Transverse colon (tissue), 4 donors: Measurements from ENCODE around the gene PPDPF. TPM values are rescaled to one million over a fixed set of nuclear protein-coding genes. Genes with fewer than 3 reads are reported as not detected.
"Not testable (repeated sequence)": the region's sequence is repeated elsewhere in the genome, so short reads cannot be mapped to it uniquely, and the experiment has no call there.

Experiments
- DNase-seq: peaks from one replicate; pipeline ENCODE4 v3.0.0-alpha.2; 2019
- H3K27ac ChIP-seq, 4 donors: fragments of 200-600 bp; sonication (generic); 2 replicates each; pipeline ENCODE4 v1.5.1; 2016 to 2018; ENCODE audit warnings: inconsistent platforms in 4 of 4
- H3K27me3 ChIP-seq: fragments of 200-600 bp; sonication (generic); 2 replicates; pipeline ENCODE4 v1.5.1; 2017; ENCODE audit warnings: inconsistent platforms
- H3K36me3 ChIP-seq, 4 donors: fragments of 200-600 bp; sonication (generic); 2 replicates each; pipeline ENCODE4 v1.5.1; 2017 to 2019; ENCODE audit warnings: inconsistent platforms in 4 of 4
- H3K4me1 ChIP-seq, 4 donors: fragments of 200-600 bp; sonication (generic); 2 replicates each; pipeline ENCODE4 v1.5.1; 2017 to 2020; ENCODE audit warnings: inconsistent platforms in 4 of 4
- H3K4me3 ChIP-seq, 4 donors: fragments of 200-600 bp; sonication (generic); 1 replicate in 1 of 4; 2 replicates in 3 of 4; pipeline versions ENCODE4 v1.5.1 to v1.6.1; 2017 to 2019; ENCODE audit warnings: inconsistent platforms in 4 of 4
- H3K9me3 ChIP-seq, 2 donors: fragments of 200-600 bp; sonication (generic); 2 replicates each; pipeline ENCODE4 v1.5.1; 2017 to 2019; ENCODE audit warnings: inconsistent platforms in 2 of 2
- EP300 ChIP-seq: sonication (generic); formaldehyde crosslinking; IDR thresholded peaks from one replicate; pipeline ENCODE4 v1.6.1; 2017; ENCODE audit warnings: antibody characterized with exemption, low read depth
- POLR2A ChIP-seq: fragments of 450-650 bp; IDR thresholded peaks from one replicate; pipeline ENCODE4 v1.6.1; 2016; ENCODE audit warnings: antibody characterized with exemption, mild to moderate bottlenecking, moderate library complexity
- POLR2AphosphoS5 ChIP-seq, 3 donors: sonication (generic); formaldehyde crosslinking; IDR thresholded peaks; one replicate each; pipeline ENCODE4 v1.6.1; 2016; ENCODE audit warnings: antibody characterized with exemption in 3 of 3
- WGBS, 2 donors: methylation state at CpG; one replicate each; pipeline ENCODE4 v1.1.5; 2018; ENCODE audit warnings: low coverage in 1 of 2; 5-methylcytosine and 5-hydroxymethylcytosine counted together
- in situ Hi-C, 4 donors: fragments of 200-750 bp; cut with MboI; loops; one replicate each; pipeline versions ENCODE4 v1.15.0 to v1.15.1; 2017; ENCODE audit warnings: low sequenced_read_pairs in 3 of 4, low pct_ligation_motif_present in 1 of 4, low pct_unique_long_range_greater_than_20kb in 1 of 4
- intact Hi-C: fragments of 100-400 bp; cut with DNase I; formaldehyde crosslinking; loops from one replicate; pipeline ENCODE4 v1.15.1; 2023; ENCODE audit warnings: low total_unique reads
- total RNA-seq, 4 donors: library from RNA; depleted of rRNA; stranded (reverse); fragments of >200 nt; gene quantifications; one replicate each; pipeline ENCODE4 v1.1.0, GENCODE V29; 2016
- TF ChIP-seq, protein P1 (sequence below), 5 experiments: fragments of 200-600 bp in 3 of 5; fragments of 450-650 bp in 2 of 5; sonication (generic) in 3 of 5; IDR thresholded peaks; 1 replicate in 2 of 5; 2 replicates in 3 of 5; pipeline ENCODE4 v1.5.1; 2016 to 2017; ENCODE audit warnings: antibody characterized with exemption in 5 of 5, inconsistent platforms in 3 of 5, mild to moderate bottlenecking in 2 of 5, moderate library complexity in 1 of 5

The PPDPF gene
- total RNA-seq, 4 donors from 2014 or later, result 320 to 695 (median 517) TPM

DNA sequence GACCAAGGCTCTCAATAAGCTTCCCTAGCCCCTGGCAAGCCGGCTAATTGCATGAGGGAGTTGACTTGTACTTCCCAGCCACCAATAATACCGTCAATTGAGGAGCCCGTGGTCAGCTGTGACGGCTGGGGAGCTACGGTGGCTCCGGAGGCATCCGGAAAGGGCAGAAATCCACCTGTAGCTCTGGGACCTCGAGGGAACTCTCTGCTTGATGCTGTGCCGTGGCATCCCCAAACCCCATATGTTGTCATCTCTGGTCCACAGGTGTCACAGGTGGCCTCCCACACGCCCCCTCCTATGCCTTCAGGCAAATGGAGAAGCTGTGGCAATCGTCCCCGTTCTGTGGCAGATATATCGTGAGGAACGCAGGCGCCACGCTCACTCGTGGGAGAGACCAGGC is 42.6 kb upstream of the PPDPF start:
- no peak for DNase-seq
- intact Hi-C loops, result no loop called here
- Histone ChIP-seq H3K27ac (no peak overlapping the region), H3K9me3 (no peaks in the 10 kb centered on the region), H3K4me3 (no peak overlapping the region), H3K36me3 (no peaks in the 10 kb centered on the region), H3K4me1 (no peaks in the 10 kb centered on the region), H3K27me3 (peaks cover 98% of the 10 kb centered on the region)
- TF ChIP-seq EP300 (no peak), POLR2A (no peak), POLR2AphosphoS5 (IDR thresholded peaks at IDR 0.05) (no peak)
- TF ChIP-seq, protein P1, sequence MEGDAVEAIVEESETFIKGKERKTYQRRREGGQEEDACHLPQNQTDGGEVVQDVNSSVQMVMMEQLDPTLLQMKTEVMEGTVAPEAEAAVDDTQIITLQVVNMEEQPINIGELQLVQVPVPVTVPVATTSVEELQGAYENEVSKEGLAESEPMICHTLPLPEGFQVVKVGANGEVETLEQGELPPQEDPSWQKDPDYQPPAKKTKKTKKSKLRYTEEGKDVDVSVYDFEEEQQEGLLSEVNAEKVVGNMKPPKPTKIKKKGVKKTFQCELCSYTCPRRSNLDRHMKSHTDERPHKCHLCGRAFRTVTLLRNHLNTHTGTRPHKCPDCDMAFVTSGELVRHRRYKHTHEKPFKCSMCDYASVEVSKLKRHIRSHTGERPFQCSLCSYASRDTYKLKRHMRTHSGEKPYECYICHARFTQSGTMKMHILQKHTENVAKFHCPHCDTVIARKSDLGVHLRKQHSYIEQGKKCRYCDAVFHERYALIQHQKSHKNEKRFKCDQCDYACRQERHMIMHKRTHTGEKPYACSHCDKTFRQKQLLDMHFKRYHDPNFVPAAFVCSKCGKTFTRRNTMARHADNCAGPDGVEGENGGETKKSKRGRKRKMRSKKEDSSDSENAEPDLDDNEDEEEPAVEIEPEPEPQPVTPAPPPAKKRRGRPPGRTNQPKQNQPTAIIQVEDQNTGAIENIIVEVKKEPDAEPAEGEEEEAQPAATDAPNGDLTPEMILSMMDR (IDR thresholded peaks at IDR 0.05), result no peak
- in situ Hi-C loops, result no loop called here
- 73% methylated on average over 17 of the region's 17 CpGs; no CpG with 5 or more reads in 1 of the 2 donors for WGBS, 2 donors

GRCh38 chr20:63478346-63479302 is 41.9 kb upstream of the PPDPF start:
- H3K27me3 ChIP-seq, result peaks cover 98% of the 10 kb centered on the region
- in situ Hi-C loops (no loop called here), intact Hi-C loops (no loop called here)
- H3K27ac ChIP-seq, result no peak overlapping the region
- H3K9me3 ChIP-seq, result no peaks in the 10 kb centered on the region
- H3K4me3 ChIP-seq, result no peak overlapping the region
- WGBS, 2 donors, result 82% methylated on average over 26 of the region's 34 CpGs; no CpG with 5 or more reads in 1 of the 2 donors
- TF ChIP-seq, protein P1 (IDR thresholded peaks at IDR 0.05), result no peak
- TF ChIP-seq EP300, result no peak
- TF ChIP-seq POLR2AphosphoS5 (IDR thresholded peaks at IDR 0.05), result no peak
- TF ChIP-seq POLR2A, result no peak
- H3K36me3 ChIP-seq, result no peaks in the 10 kb centered on the region
- H3K4me1 ChIP-seq, result no peaks in the 10 kb centered on the region
- no peak for DNase-seq

GRCh38 chr20:63479695-63480419 is 40.7 kb upstream of the PPDPF start:
- H3K4me1 ChIP-seq, H3K4me3 ChIP-seq, in situ Hi-C loops, intact Hi-C loops, H3K36me3 ChIP-seq, DNase-seq, H3K9me3 ChIP-seq, H3K27ac ChIP-seq: not testable (repeated sequence)
- H3K27me3 ChIP-seq, result peaks cover 98% of the 10 kb centered on the region
- WGBS, 2 donors, result 40 to 55% methylated on average over 1 to 32 of the region's 32 CpGs

GRCh38 chr20:63481503-63481902 is 39.1 kb upstream of the PPDPF start:
- intact Hi-C loops, result no loop called here
- Histone ChIP-seq H3K27ac (no peak overlapping the region), H3K9me3 (no peaks in the 10 kb centered on the region), H3K27me3 (peaks cover 93% of the 10 kb centered on the region), H3K36me3 (no peaks in the 10 kb centered on the region), H3K4me3 (no peak overlapping the region), H3K4me1 (no peaks in the 10 kb centered on the region)
- TF ChIP-seq, protein P1 (IDR thresholded peaks at IDR 0.05), result no peak
- no peak for TF ChIP-seq POLR2A
- no peak for TF ChIP-seq POLR2AphosphoS5 (IDR thresholded peaks at IDR 0.05)
- DNase-seq, result no peak
- in situ Hi-C loops, result no loop called here
- 62% methylated on average over 12 of the region's 12 CpGs; no CpG with 5 or more reads in 1 of the 2 donors for whole genome bisulfite sequencing, 2 donors
